GM19025 (cell line): ENCODE data around the gene ACTC1.

Experiments used
- ATAC-seq: cut with Tn5 transposase; IDR thresholded peaks from one replicate; pipeline ENCODE4 v1.9.1; 2021; ENCODE audit warnings: mild to moderate bottlenecking, low read depth, moderate library complexity; ENCODE audit not compliant: unreplicated experiment

Gene ACTC1

DNA sequence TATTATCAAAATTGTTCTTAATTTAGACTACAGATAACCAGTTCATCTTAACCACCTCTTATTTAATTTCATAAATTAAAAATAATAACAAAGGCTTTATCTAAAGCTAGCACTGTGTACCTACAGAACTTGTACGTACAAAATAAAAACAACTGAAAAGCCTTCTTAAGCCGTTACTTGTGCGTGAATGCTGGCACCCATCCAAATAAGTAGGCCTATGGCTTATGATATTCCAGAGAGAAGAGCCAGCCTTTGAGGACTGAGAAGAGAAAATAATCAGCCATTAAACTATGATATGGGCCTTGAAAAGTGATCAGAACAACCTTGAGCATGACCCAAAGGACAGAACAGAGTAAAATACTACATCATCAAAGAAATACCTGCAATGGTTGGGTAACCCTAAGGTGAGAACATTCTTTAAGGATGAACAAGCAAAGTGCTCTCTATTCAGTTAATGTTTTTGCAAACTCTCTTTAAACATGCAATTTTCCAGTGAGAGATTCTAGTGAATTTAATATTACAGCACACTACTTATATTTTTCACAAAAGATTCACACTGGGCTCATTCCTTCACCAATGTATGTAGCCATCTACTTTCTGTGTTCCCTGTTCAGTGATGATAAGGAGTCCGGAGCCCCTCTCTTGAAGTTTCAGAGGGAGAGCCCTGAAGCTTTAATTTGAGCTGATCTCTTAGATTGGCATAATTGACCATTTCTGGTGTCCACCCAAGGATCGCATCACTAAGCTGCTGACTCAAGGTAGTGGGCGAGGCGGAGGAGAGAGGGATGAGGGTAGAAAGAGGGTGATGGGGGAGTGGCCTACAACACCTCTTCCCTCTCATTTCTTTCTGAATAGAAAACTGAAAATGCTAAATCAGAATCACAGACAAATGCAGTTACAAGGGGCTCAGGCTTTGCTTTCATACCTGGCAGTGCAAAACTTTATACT, 7.7 kb upstream of the ACTC1 start:
- ATAC-seq = no peak

GRCh38 chr15:34802371-34802770, 7.0 kb upstream of the ACTC1 start:
- no peak for ATAC-seq

DNA sequence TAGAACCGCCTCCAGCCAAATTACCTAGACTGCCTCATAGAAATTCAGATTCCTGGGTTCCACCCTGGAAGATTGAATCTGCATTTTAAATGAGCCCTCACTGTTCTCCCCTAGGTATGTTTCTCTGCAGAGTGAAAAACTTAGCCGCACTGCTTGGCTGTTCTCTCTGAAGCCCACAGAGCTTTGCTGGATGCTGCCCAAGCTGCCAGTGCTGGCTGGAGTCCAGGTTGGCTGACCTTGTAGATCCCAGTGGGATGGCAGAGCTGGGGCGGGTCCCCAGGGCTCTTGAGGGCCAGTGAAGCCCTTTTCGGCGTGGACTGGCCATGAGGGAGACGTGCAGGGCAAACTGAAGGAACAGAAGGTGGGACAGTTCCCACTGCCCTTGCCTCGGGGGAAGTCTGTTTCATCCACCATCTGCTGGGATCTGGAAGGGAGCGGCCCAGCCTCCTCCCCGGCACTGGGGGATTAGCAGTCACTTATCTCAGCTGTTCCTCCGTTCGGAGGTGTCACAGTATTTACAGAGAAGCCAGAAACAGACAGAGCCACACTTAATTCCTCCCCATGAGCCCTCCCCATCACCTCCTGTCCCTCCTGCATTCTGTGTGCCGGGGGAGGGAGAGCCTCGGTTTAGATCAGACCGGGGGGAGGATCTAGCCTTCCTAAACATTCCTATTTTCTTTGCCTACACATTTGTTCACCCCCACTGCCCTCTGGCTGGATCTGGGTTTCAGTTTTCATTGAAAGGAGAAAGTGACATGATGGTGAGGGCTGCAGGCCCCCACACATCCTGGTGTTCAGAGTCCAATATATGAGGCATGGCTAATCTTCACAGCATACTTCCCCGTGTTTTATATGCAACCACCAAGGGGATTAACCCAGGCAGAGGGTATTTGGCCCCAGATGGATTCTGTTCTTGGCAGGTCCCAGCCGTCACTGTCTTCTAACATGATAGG, 4.1 kb upstream of the ACTC1 start:
- ATAC-seq = no peak

GRCh38 chr15:34796847-34797435, 1.6 kb upstream of the ACTC1 start:
- ATAC-seq = no peak

DNA sequence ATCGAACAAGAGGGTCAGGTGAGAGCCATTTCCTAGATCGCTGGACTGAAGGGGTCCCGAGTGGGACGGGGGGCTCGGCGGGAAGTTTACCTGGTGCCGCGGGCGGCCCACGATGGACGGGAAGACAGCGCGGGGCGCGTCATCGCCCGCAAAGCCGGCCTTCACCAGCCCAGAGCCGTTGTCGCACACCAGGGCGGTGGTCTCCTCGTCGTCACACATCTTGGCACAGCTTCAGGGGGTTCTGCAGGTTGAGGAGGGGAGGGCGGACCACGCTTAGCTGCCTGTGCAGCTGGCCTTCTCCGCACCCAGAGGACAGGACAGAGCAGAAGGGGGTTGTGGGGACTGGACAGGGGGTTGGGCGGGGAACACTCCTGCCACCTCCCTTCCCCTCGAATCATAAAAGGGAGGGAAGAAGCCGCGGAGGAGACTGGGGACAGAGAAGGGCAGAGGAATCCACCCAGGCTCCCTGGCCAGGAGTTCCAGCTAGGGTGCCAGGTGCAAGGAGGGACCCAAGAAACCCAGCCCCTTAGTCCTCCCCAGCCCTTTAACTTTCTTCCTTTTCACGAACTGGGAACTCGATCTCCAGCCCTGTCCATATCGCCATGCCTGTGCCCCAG, 651 bp downstream of the ACTC1 start:
- no peak for ATAC-seq

GRCh38 chr15:34793901-34794300, 1.4 kb downstream of the ACTC1 start:
- ATAC-seq = no peak

- ATAC-seq = no peak
These were observed 2.3 kb downstream of the ACTC1 start for GRCh38 chr15:34793071-34793470.

DNA sequence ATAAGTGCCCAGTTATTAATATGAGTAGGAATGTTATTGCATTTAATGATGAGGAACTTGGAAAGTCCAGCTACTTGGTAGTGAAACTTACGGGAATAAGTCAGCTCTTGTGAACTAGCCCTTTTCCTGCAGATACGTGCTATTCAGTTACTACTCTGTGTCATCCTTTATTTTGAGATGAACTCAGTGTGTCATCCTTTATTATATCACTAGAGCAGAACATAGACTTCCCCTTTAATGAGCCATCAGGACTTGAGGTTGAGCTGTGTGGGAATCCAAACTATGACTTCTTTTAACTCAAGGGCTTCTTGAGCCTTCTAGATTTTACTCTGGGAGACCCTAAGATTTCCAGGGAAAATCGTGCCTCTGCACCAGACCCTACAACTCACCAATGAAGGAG, 3.6 kb downstream of the ACTC1 start:
- no peak for ATAC-seq

- ATAC-seq = no peak
These were observed 5.2 kb downstream of the ACTC1 start for GRCh38 chr15:34790121-34790520.

- no peak for ATAC-seq
These were observed 6.0 kb downstream of the ACTC1 start for GRCh38 chr15:34789326-34789725.

- no peak for ATAC-seq
These were observed 9.1 kb downstream of the ACTC1 start for GRCh38 chr15:34786206-34786605.

DNA sequence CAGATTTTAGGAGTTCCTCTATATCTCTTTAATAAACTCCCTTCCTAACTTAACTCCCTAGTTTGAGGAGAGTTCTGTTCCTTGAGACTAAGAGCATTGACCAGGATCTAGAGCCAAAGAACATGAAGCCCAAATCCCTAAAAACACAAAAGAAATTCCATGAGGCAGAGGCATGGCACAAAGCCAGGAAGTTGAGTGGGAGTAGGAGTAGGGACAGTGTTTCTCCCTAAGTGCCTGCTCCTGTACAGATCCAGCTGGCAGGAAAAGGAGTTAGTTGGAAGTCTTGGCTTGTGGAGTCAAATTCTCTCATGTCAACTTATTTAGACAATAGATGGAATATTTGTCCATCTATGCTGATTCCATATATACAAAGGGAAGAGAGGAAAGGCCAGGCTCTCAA, 11.4 kb downstream of the ACTC1 start:
- no peak for ATAC-seq

- ATAC-seq = no peak
These were observed 11.9 kb downstream of the ACTC1 start for GRCh38 chr15:34783431-34783830.

- no peak for ATAC-seq
These were observed 12.4 kb downstream of the ACTC1 start for GRCh38 chr15:34782901-34783300.

DNA sequence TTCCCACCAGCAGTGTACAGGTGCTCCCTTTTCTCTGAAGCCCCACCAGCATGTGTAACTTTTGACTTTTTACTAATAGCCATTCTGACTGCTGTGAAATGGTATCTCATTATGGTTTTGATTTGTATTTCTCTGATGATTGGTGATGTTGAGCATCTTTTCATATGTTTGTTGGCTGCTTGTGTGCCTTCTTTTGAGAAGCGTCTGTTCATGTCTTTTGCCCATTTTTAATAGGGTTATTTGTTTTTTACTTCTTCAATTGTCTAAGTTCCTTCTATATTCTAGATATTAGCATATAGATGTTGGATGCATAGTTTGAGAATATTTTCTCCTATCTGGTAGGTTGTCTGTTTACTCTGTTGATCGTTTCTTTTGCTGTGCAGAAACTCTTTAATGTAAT, 14.6 kb downstream of the ACTC1 start:
- ATAC-seq = no peak

DNA sequence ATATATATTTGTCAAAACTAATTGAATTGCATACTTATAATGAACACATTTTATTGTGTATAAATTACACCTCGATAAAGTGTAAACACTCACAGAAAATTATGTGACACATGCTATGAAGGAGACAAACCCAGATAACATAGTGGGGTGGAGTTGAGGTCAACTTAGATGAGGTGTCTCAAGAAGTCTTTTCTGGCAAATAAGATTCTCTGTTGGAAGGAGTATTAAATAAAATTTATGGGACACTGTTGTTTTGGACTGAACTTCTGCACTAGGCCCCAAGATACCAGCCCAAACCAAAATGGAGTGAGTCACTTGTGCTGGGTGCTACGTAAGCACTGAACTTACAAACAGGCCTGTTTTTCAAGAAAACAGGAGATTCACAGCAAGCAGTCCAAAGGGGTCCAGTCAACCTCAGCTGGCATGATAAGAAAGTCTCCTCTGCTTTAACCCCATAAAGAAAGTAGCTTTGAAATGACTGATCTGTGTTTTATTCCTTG, 18.7 kb downstream of the ACTC1 start:
- ATAC-seq = no peak

DNA sequence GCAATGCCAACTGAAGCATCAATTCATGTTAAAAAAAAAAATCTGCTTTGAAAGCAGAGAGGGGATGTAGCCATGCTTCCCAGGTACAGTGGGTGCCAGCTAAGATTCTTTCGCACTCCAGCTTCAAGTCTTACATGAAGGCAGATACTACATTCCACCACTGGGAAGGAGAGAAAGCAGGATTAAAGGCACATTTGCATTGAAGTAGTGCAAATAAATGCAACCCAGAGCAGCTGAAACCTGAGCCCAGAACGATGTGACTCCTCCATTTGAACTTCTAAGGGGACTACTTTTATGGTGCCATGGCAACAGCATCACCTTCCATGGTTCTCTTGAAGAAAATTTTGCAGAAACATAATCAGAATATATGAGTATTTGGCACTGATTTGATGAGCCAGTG, 21.4 kb downstream of the ACTC1 start:
- no peak for ATAC-seq

- ATAC-seq = no peak
These were observed 22.3 kb downstream of the ACTC1 start for GRCh38 chr15:34773013-34773412.

DNA sequence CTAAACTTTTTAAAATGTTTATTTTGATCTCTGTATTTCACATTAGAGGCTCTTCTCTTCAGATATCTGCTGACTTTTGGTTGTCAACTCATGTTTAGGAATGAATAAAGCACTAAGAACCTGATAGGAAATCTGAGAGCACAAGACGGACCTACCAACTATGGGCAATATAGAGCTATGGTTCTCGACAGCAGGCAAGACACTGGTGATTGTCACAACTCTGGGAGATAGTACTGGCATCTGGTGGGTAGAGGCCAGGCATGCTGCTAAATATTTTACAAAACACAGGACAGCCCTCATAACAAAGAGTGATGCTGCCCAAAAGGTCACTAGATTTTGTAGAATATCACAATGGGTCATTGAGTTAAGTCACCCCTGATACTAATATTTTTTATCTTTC, 23.0 kb downstream of the ACTC1 start:
- no peak for ATAC-seq

- no peak for ATAC-seq
These were observed 25.6 kb downstream of the ACTC1 start for GRCh38 chr15:34769711-34770110.
